Measurements from ENCODE around the gene DDIT3.

GRCh38 chr12:57522011-57522886, 1.9 kb upstream of the DDIT3 start, which contains the start of gene MBD6:
- TF ChIP-seq POLR2AphosphoS5 (IDR thresholded peaks at IDR 0.05; ENCODE audit: low read depth, low read length) = peak; percentile 49
- TF ChIP-seq POLR2A (IDR thresholded peaks at IDR 0.05; ENCODE audit: low read depth, low read length) = peak; percentile 60; the same call in 1 of the 2 replicates
- 0 out of 2 replicates have a peak, but pooled peaks have one; percentile 28 for TF ChIP-seq TAF1 (IDR thresholded peaks at IDR 0.05; ENCODE audit: borderline replicate concordance, low read depth, low read length)

Measured in GM12892 (cell line).